Measurements from ENCODE around the gene CD82.

Gene CD82

DNA sequence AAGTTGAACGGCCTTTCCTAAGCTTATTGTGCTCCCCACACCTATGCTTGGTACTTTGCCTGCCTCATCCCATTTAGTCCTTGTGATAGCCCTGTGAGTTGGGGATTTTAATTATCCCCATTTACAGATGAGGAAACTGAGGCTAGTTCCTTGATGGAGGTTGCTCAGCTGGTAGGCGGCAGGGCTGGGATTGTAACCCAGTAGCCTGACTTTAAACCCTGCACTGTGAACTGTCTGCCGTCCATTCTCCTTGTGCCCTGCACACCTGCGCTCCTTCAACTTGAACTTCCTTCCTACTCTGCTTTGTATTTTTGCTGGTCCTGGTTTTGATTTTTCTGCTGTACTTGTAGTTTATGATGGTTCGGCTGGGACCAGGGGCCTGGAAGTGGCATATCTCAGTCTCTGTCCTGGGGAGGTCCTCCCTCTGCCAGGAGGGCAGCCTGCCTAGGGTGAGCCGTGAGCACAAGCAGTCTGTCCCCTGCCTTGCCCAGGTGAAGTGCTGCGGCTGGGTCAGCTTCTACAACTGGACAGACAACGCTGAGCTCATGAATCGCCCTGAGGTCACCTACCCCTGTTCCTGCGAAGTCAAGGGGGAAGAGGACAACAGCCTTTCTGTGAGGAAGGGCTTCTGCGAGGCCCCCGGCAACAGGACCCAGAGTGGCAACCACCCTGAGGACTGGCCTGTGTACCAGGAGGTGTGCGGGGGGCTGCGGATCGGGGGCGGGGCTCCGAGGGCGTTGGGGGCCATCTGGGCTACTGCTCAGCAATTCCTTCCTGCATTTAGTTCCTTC is 52.4 kb downstream of the CD82 start:
- DNase-seq (ENCODE audit: low spot score) = no peak

DNA sequence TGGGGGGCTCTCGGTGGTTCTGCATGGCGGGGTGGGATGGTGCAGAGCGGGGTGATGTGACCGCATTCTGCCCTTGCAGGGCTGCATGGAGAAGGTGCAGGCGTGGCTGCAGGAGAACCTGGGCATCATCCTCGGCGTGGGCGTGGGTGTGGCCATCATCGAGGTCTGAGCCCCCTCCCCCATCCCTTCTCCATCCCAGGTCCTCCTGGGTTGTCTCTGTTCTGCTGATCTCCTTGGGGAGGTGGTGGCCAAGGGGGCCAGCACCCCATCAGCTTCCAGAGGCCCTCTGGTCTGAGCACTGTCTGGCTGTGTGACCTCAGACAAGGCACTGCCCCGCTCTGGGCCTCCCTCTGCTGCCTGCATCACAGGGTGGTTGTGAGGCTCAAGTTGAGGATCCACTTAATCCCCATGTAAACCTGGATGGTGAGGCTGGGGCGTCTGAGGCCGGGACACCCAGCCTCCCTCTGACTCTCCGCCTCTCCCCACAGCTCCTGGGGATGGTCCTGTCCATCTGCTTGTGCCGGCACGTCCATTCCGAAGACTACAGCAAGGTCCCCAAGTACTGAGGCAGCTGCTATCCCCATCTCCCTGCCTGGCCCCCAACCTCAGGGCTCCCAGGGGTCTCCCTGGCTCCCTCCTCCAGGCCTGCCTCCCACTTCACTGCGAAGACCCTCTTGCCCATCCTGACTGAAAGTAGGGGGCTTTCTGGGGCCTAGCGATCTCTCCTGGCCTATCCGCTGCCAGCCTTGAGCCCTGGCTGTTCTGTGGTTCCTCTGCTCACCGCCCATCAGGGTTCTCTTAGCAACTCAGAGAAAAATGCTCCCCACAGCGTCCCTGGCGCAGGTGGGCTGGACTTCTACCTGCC is 53.3 kb downstream of the CD82 start:
- no peak for DNase-seq (ENCODE audit: low spot score)

DNA sequence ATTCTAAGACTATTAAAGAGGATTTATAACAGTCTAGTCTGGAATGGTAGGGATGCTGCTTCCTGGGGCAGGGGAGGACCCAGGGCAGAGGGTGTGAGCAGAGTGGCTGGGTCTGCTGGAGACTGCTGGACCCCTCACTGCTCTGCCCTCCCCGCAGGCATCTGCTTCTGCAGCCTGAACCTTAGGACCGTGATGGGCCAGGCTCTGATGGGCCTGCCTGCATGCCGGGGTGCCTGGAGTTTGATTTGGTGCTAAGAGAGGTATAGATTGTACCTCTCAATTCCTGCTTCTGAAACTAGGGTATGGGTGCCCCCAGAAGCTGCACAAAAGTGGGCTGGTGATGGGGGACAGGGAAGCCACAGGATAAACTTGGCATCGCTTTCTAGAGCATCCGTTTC is 54.9 kb downstream of the CD82 start:
- DNase-seq (ENCODE audit: low spot score) = no peak

DNA sequence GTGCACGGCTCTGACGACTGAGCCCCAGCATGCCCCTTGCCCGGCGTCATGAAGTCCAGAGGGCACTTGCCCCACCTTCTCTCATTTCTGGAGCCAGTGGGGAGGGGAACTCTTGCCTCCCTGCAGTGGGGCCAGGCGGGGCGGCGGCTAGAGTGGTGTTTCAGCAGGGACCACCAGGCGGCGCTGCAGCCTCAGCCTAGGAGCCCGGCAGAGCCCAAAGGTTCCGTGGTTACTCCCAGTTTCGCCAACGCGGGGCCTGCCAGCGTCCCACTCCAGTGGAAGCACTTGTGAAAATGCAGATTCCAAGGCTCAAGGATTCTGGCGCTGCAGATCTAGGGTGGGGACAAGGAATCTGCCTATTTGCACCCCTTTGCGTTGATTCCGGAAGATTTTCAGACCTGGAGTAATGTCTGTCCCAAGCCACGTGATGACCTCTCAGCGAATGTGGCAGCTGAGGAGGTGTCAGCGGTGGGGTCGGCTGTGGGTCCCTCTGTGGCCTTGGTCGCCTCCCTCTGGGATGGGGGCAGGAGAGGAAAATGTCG is 55.7 kb downstream of the CD82 start:
- DNase-seq (ENCODE audit: low spot score) = peak; percentile 76

DNA sequence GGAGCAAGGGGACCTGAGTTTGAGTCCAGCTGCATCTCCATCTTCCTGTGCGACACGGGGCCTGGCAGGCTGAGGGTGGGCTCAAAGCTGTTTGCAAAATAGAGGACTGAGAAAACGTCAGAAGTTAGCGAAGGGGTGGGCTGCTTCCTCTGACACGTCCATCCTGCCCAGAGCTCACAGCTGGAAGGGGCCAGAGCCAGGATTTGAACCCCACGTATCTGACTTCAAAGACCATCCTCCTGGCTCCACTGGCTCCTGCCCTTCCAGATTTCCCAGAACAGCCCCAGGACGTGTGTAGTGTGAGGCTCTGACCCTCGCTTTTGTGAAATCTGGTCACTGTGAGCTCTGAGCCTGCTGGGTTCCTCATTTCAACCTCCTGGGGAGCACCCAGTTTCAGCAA is 56.3 kb downstream of the CD82 start:
- DNase-seq (ENCODE audit: low spot score) = no peak

- no peak for DNase-seq (ENCODE audit: low spot score)
Measured at GRCh38 chr11:44622190-44622650, 56.8 kb downstream of the CD82 start.

DNA sequence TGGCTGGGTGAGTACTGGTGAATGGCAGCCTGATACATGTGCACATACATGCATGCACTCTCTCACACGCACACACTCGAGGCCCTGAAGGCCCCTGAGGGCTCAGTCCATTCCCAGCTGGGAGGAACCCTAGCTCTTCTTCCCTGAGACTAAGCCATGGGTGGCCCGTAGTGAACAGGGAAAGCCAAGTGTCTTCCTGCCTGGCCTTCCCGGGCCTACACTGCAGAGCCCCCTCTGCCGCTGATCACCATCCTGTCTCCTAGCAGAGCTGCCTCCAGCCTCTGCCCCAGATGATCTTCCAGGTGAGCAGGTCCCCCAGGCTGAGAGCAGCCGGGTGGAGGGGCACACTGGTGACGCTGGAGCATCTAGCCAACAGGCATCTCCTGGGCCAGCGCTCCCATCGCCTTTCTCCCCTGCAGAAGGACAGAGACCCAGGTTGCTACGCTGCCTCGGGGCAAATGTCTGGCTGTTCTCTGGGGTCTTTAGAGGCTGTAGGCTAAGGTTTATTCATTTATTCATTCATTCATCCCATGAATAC is 57.3 kb downstream of the CD82 start:
- no peak for DNase-seq (ENCODE audit: low spot score)

- peak; percentile 2 for DNase-seq (ENCODE audit: low spot score)
Measured at GRCh38 chr11:44623341-44623730, 57.9 kb downstream of the CD82 start.

DNA sequence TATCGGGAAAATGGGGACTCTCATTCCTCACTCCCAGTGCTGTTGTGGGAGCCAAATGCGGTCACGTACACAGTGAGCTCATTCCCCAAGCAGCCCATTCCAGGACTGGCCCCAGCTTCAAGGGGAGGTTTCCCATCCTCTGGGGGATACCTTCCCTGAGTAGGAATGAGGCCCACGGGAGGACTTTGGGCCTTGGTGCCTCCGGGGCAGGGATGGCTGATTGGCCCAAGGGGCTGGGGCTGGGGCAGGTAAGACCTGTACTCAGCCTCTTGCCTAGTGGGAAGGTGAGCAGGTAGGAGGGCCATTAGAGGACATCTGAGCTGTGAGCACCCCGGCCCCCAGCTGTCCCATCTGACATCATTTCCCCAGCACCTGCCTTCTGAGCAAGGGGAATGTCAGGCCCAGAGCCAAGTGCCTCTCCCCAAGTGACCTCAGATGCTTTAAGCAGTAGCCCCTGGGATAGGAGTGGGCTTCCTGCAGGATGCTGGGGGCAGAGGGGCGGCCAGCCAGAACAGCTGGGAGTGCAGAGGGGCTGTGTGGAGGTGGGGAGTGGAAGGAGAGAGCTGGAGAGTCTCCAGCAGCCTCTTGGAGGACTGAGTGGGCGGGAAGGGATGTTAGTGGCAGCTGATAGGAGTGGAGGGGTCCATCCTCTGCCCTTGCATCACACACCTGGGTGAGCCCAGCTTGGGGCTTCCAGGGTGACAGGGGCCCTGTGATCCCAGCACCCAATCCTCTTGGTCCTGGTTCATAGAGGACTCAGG is 58.4 kb downstream of the CD82 start:
- peak; percentile 2 for DNase-seq (ENCODE audit: low spot score)

DNA sequence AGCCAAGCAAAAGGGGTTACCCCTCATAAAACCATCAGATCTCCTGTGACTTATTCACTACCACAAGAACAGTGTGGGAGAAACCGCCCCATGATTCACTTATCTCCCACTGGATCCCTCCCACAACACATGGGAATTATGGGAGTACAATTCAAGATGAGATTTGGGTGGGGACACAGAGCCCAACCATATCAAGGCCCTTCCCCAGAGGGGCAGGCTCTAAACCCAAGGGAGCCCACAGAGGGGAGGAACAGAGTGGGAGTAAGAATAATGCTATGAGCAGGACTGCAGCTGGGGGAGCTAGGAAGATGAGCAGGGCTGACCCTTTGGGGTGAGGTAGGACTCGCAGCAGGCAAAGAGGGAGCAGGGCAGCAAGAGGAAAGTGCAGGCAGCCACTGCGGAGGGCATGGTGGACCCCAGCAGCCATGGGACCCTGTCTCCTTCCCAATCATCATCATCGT is 59.3 kb downstream of the CD82 start:
- no peak for DNase-seq (ENCODE audit: low spot score)

DNA sequence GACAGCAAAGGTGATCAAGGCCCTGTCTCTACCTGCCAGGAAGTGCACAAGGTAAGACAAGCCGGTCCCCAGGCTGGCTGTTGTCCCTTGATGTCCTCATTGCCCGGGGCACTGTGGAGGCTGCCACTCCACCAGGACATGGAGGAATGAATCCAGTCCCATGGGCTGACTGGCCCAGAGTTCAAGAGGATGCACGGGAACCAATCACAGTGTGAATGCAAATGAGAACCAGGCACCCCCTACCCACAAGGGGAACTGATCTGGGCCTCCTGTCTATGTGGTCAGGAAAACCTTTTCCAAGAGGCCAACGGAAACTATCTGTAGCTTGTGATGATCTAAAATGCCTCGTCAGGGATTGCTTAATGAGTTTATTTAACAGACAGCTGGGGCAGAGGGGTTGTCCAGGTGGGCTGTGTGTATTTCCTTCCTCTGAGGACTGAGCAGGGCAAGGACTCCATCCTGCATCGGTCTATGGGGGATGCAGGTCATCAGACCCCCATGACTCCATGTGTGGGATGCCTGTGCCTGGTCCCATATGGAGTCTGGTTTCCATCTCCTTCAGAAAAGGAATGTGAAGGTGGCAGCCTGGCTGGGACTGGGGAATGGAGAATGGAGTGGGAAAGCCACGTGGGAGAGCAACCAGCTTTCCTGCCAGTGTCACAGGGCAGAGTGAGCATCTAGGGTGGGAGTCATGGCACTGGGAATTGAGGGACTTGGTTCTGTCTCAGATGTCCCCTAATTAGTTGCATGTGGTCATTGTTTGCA is 60.5 kb downstream of the CD82 start:
- DNase-seq (ENCODE audit: low spot score) = peak; percentile 1

DNA sequence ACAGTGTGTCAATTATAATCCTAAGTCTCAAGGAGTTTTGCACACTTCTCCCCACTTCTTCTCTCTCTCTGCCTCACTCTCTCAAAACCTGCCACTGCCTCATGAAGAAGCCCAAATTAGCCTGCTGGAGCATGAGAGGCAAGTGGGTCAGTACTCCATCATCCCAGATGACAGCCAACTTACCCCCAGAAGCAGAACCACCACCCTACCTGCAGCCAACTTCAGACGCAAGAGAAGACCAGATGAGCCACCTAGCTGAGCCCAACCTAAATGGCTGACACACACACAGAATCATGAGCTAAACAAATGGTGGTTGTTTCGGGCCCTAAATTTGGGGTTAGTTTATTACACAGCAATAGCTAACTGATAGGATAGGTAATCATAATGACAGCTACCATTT is 61.2 kb downstream of the CD82 start:
- no peak for DNase-seq (ENCODE audit: low spot score)

GRCh38 chr11:44627165-44627789 is 61.8 kb downstream of the CD82 start:
- peak; percentile 0 for DNase-seq (ENCODE audit: low spot score)

DNA sequence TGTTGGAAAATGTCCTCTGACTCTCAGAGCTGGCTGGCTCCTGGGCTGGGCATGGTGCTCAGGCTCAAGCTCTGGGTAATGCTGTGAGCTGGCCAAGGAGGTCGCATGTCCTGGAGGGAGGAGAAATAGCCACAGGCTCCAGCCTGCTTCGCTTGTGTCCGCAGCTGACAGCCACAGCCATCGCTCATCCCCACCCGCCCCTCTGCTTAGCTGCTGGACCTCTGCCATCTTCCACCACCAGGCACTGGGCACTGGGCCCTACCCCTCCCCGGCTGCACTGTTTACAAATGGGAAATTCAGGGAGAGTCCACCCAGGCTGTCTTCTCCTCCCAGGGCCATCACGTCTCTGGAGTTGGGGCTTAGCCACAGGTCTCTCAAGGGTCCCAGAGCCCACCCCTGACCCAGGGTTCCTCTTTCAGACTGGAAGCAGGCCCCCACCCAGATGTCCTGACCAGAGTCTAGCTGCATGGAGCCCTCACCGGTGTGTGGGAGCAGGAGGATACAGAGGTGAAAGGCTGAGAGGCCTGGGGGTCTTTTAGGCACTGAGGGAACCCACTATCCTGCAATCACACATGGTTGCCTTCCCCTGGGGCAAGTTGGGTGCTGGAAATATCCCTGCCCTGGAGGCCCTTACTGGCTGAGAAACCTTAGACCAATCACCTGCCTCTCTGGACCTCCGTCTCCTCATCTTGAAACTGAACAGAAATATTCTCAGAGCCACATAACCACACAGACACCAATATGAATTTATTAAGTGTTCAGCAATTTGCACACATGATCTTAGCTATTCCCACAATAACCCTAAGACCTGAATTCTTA is 62.7 kb downstream of the CD82 start:
- DNase-seq (ENCODE audit: low spot score) = no peak

GRCh38 chr11:44628730-44629700 is 63.6 kb downstream of the CD82 start:
- no peak for DNase-seq (ENCODE audit: low spot score)

DNA sequence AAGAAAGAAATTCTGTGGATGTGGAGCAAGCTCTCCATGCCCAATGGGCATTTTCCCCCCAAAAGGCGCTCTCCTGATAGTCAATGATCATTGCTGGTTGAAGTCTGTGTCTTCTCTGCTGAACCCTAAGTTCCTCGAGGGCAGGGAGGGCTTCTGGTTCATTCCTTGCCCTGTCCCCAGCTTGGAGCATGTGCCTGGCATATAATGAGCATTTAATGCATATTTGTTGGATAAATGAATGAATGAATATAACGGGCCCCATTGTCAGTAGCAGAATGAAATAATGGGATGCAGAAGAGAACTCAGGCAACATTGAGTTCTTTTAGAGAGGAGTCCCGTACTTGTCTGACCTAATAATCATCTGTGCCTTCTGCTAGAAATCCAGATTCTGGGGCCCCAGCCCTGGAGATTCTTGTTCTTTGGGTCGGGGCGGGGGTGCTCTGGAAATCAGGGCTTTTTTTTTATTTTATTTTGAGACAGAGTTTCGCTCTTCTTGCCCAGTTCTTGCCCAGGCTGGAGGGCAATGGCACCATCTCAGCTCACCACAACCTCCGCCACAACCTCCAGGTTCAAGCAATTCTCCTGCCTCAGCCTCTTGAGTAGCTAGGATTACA is 64.4 kb downstream of the CD82 start:
- DNase-seq (ENCODE audit: low spot score) = no peak

- DNase-seq (ENCODE audit: low spot score) = no peak
Measured at GRCh38 chr11:44630511-44631210, 65.2 kb downstream of the CD82 start.
